HepG2 (cell line): ENCODE results near the gene PNLDC1. TPM values are rescaled to one million over a fixed set of nuclear protein-coding genes. Genes with fewer than 3 reads are reported as not detected.

ENCODE experiments used
- RXRB ChIP-seq: IDR thresholded peaks from 2 replicates; pipeline ENCODE4 v1.6.1; 2016; ENCODE audit warnings: borderline replicate concordance, missing genetic modification reagents, missing compliant biosample characterization
- SAP130 ChIP-seq: IDR thresholded peaks from 2 replicates; pipeline ENCODE4 v1.6.1; 2016; ENCODE audit warnings: low read depth
- SOX5 ChIP-seq: IDR thresholded peaks from 2 replicates; pipeline ENCODE4 v1.6.1; 2016; ENCODE audit warnings: borderline replicate concordance
- TBX3 ChIP-seq: fragments of 450-650 bp; IDR thresholded peaks from 2 replicates; pipeline ENCODE4 v1.6.1; 2017; ENCODE audit warnings: antibody characterized with exemption, mild to moderate bottlenecking, inconsistent platforms, borderline replicate concordance
- ZKSCAN8 ChIP-seq: IDR thresholded peaks from 2 replicates; pipeline ENCODE4 v1.6.1; 2016; ENCODE audit warnings: borderline replicate concordance, missing genetic modification reagents, missing compliant biosample characterization
- ZNF407 ChIP-seq: sonication (generic); formaldehyde crosslinking; IDR thresholded peaks from one replicate; pipeline ENCODE4 v1.5.1; 2020; ENCODE audit warnings: mild to moderate bottlenecking, missing genetic modification reagents; ENCODE audit errors: not compliant biosample characterization
- ZSCAN20 ChIP-seq: sonication (generic); formaldehyde crosslinking; IDR thresholded peaks from 2 replicates; pipeline ENCODE4 v1.4.0; 2020; ENCODE audit warnings: missing genetic modification reagents, mild to moderate bottlenecking, borderline replicate concordance
- polyA plus RNA-seq, 8 experiments: library from polyadenylated mRNA; depleted of rRNA in 3 of 8; stranded (reverse) in 7 of 8; unstranded in 1 of 8; fragments of >200 nt; fragmentation: Illumina TruSeq in 4 of 8; extraction: Trizol in 4 of 8; gene quantifications; 2 replicates each; pipeline versions ENCODE4 v1.2.1 to v1.2.3, GENCODE V29; 2011 to 2016; ENCODE audit warnings: low read depth in 4 of 8, missing spikeins in 1 of 8, mixed read lengths in 1 of 8; ENCODE audit not compliant: insufficient read depth in 1 of 8
- total RNA-seq, 5 experiments: library from RNA; depleted of rRNA; stranded (reverse); fragments of >200 nt; fragmentation: Illumina TruSeq; extraction: Trizol; gene quantifications; 2 replicates each; pipeline ENCODE4 v1.2.3, GENCODE V29; 2016; ENCODE audit warnings: low read depth in 1 of 5
- TF ChIP-seq, protein P1 (sequence below): sonication (generic); formaldehyde crosslinking; IDR thresholded peaks from 2 replicates; pipeline ENCODE4 v1.4.0; 2020; ENCODE audit warnings: missing genetic modification reagents, mild to moderate bottlenecking, borderline replicate concordance
- TF ChIP-seq, protein P2 (sequence below): sonication (generic); formaldehyde crosslinking; IDR thresholded peaks from 2 replicates; pipeline ENCODE4 v1.8.0; 2022; ENCODE audit warnings: mild to moderate bottlenecking, missing genetic modification reagents, borderline replicate concordance

PNLDC1 gene
- total and polyA plus RNA-seq, 2 of the 13 experiments (the other 11 are each of a cell fraction or from before 2014, with no cell fraction given): not detected

DNA sequence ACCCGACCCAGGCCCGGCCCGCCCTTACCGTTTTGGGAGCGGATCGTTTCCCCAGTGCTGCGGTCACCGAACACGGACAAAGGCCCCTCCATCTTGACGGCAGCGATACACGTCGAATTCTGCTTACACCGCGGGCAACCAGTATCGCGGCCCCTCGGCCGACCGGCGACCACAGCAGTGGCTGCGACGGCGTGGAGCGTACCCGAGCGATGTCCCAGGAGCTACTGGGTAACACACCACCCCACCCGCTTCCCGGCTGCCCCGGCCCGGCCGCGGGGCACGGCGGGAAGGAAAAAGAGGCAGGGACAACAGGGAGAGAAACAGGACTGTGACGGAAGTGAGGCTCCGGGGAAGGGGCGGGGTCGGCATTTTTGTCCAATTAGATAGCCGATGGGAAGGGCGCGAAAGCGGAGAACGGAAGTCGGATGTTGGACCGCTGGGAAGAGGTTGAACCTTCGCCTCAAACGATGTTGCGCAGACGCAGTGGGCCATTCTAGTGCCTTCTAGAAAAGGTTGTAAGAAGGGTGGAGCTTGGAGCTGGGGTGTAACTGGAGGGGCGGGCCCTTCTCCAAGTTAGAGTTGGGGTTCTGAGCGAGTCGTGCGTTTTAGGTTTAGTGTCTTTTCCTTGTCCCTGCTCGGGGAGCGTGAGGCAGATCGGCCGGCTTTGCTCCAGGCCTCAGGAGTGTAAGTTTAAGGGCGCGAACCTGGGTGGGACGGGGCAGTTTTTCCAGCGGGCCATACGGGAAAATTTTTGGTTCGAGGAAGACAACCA is 10.5 kb upstream of the PNLDC1 start, which contains the start of gene TCP1 (continued):
- TF ChIP-seq ZSCAN20 (CRISPR knock-in tag): no peak
- peak; percentile 26; the same call in 1 of the 2 replicates for TF ChIP-seq TBX3
- peak; percentile 76; the same call in 1 of the 2 replicates for TF ChIP-seq RXRB (CRISPR knock-in tag)
- TF ChIP-seq, protein P1, sequence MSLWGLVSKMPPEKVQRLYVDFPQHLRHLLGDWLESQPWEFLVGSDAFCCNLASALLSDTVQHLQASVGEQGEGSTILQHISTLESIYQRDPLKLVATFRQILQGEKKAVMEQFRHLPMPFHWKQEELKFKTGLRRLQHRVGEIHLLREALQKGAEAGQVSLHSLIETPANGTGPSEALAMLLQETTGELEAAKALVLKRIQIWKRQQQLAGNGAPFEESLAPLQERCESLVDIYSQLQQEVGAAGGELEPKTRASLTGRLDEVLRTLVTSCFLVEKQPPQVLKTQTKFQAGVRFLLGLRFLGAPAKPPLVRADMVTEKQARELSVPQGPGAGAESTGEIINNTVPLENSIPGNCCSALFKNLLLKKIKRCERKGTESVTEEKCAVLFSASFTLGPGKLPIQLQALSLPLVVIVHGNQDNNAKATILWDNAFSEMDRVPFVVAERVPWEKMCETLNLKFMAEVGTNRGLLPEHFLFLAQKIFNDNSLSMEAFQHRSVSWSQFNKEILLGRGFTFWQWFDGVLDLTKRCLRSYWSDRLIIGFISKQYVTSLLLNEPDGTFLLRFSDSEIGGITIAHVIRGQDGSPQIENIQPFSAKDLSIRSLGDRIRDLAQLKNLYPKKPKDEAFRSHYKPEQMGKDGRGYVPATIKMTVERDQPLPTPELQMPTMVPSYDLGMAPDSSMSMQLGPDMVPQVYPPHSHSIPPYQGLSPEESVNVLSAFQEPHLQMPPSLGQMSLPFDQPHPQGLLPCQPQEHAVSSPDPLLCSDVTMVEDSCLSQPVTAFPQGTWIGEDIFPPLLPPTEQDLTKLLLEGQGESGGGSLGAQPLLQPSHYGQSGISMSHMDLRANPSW (CRISPR knock-in tag): peak; percentile 95; the same call in 1 of the 2 replicates
- peak; percentile 66 for TF ChIP-seq SOX5 (CRISPR knock-in tag)
- no peak for TF ChIP-seq ZNF407
- TF ChIP-seq, protein P2, sequence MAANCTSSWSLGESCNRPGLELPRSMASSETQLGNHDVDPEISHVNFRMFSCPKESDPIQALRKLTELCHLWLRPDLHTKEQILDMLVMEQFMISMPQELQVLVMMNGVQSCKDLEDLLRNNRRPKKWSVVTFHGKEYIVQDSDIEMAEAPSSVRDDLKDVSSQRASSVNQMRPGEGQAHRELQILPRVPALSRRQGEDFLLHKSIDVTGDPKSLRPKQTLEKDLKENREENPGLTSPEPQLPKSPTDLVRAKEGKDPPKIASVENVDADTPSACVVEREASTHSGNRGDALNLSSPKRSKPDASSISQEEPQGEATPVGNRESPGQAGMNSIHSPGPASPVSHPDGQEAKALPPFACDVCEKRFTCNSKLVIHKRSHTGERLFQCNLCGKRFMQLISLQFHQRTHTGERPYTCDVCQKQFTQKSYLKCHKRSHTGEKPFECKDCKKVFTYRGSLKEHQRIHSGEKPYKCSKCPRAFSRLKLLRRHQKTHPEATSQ: peak; percentile 99
- peak; percentile 88 for TF ChIP-seq SAP130 (CRISPR knock-in tag)
- 0 out of 2 replicates have a peak, but pooled peaks have one; percentile 9 for TF ChIP-seq ZKSCAN8
